ENCODE measurements around the gene KRT13.
A peak's percentile ranks its signal among the peaks of the same experiment; 100 is the strongest.

The KRT13 gene

GRCh38 chr17:41536741-41537613 is 31.6 kb upstream of the KRT13 start:
- Histone ChIP-seq H3K4me1 (ENCODE audit: control insufficient read depth, insufficient read depth, low read length) (peaks cover 8% of the 10 kb centered on the region), H3K27me3 (ENCODE audit: control insufficient read depth, insufficient read depth, low read length) (no peaks in the 10 kb centered on the region), H3K36me3 (ENCODE audit: control insufficient read depth, insufficient read depth, low read length) (no peaks in the 10 kb centered on the region), H3K9me3 (ENCODE audit: control insufficient read depth, insufficient read depth, low read length) (no peaks in the 10 kb centered on the region), H3K4me3 (ENCODE audit: low read depth, low read length) (no peak overlapping the region), H3K9ac (ENCODE audit: low read depth, low read length) (no peak overlapping the region)

DNA sequence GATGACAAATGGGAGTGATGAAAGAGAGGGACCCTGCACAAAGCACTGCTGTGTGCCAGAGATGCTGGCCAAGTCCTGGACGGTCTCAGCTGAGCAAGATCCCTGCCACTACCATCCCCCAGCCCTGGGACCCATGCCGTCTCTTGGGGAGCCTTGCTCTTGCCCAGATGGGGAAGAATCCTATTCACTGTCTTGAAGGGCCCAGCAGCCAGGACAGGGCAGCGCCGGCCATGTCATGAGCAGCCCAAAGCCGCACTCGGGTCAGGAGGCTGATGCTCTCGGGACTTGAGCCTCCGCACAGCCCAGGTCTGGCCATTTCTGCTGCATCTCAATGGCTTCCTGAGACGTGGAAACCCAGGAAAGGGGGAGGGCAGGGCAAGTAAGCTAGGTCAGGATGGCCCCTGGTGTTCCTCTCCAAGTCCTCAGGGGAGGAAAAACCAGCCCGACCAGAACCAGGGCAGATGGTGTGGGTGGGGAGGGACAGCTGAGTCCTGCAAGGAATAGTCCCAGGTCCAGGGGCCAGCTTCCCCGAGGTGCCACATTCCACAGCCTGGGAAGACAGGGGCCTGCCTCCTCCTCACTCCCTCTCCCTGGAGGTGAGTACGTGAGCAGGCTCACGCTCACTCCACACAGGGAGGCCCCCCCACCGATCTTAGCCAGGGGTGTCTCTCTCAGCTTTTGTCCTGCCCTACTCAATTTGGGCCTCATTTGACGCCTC is 30.5 kb upstream of the KRT13 start:
- H3K9ac ChIP-seq (ENCODE audit: low read depth, low read length) = no peak overlapping the region
- peaks cover 8% of the 10 kb centered on the region for H3K4me1 ChIP-seq (ENCODE audit: control insufficient read depth, insufficient read depth, low read length)
- no peak overlapping the region for H3K4me3 ChIP-seq (ENCODE audit: low read depth, low read length)
- H3K27me3 ChIP-seq (ENCODE audit: control insufficient read depth, insufficient read depth, low read length) = peaks cover 2% of the 10 kb centered on the region
- H3K9me3 ChIP-seq (ENCODE audit: control insufficient read depth, insufficient read depth, low read length) = no peaks in the 10 kb centered on the region
- no peaks in the 10 kb centered on the region for H3K36me3 ChIP-seq (ENCODE audit: control insufficient read depth, insufficient read depth, low read length)

DNA sequence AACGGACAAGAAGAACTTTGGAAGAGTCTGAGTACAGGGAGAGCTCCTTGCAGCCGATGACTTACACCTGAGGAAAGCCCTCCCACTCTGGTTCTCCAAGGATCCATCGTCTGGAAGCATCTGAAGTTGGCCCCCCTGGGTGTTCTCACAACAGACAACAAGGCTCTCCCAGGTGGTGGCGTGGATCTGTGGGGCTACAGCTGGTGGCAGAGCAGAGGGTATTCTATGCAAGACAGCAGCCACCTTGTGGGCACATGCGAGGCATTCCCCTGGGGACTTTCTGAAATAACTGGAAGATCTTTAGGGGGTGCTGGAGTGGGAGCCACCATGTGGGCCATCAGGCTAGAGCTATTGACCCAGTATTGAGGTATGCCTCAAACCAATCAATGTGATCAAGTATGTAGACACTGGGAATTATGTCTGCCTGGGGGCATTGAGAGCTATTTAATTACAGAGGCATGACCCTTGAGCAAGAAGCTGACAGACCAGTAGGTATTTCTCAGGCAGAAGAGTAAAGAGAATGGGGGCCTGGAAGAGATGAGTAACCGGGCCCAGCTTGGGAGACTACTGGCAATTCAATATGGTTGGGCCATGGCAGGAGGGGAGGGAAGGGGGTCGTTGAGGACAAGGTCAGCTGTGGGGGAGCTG is 29.6 kb upstream of the KRT13 start:
- H3K36me3 ChIP-seq (ENCODE audit: control insufficient read depth, insufficient read depth, low read length) = no peaks in the 10 kb centered on the region
- no peak overlapping the region for H3K4me3 ChIP-seq (ENCODE audit: low read depth, low read length)
- H3K9me3 ChIP-seq (ENCODE audit: control insufficient read depth, insufficient read depth, low read length) = no peaks in the 10 kb centered on the region
- H3K27me3 ChIP-seq (ENCODE audit: control insufficient read depth, insufficient read depth, low read length) = peaks cover 2% of the 10 kb centered on the region
- peaks cover 8% of the 10 kb centered on the region for H3K4me1 ChIP-seq (ENCODE audit: control insufficient read depth, insufficient read depth, low read length)
- no peak overlapping the region for H3K9ac ChIP-seq (ENCODE audit: low read depth, low read length)

DNA sequence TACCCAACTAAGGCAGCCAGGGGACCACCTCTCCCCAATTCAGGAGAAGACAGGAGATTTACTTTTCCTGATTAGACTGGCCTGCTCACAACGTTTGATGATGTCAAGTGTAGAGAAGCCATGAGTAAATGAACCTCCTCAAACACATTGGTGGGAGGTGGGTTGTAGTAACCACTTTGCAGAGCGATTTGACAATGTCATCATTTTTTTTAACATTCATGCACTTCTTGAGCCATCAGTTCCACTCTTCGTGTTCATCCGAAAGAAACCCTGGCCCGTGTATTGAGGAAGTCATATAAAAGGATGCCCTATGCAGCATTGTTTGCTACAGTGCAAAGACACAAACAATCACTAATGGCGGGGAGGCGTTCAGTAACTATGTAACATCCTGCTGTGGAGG is 28.2 kb upstream of the KRT13 start:
- H3K9ac ChIP-seq (ENCODE audit: low read depth, low read length) = no peak overlapping the region
- no peaks in the 10 kb centered on the region for H3K9me3 ChIP-seq (ENCODE audit: control insufficient read depth, insufficient read depth, low read length)
- peaks cover 7% of the 10 kb centered on the region for H3K4me1 ChIP-seq (ENCODE audit: control insufficient read depth, insufficient read depth, low read length)
- no peaks in the 10 kb centered on the region for H3K36me3 ChIP-seq (ENCODE audit: control insufficient read depth, insufficient read depth, low read length)
- no peak overlapping the region for H3K4me3 ChIP-seq (ENCODE audit: low read depth, low read length)
- H3K27me3 ChIP-seq (ENCODE audit: control insufficient read depth, insufficient read depth, low read length) = peaks cover 2% of the 10 kb centered on the region

DNA sequence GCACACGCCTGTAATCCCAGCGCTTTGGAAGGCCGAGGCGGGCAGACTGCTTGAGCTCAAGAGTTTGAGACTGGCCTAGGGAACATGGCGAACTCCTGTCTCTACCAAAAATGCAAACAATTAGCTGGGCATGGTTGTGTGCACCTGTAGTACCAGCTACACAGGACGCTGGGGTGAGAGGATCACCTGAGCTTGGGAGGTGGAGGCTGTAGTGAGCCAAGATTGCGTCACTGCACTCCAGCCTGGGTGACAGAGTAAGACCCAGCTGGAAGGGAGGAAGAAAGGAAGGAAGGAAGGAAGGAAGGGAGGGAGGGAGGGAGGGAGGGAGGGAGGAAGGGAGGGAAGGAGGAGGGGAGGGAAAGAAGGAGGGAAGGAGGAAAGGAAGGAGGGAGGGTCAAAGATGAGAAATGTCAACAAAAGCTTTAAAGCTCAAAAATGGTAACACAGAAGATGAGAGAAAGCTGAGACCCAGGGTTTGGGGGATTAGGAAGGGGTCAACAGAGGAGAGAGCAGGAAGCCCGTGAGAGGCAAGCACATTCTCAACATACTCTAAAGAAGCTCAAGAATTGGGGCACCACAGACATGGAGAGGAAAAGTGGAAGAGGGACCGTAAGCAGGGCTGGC is 27.6 kb upstream of the KRT13 start:
- H3K4me3 ChIP-seq (ENCODE audit: low read depth, low read length) = no peak overlapping the region
- H3K9ac ChIP-seq (ENCODE audit: low read depth, low read length) = no peak overlapping the region
- H3K9me3 ChIP-seq (ENCODE audit: control insufficient read depth, insufficient read depth, low read length) = no peaks in the 10 kb centered on the region
- peaks cover 7% of the 10 kb centered on the region for H3K4me1 ChIP-seq (ENCODE audit: control insufficient read depth, insufficient read depth, low read length)
- H3K27me3 ChIP-seq (ENCODE audit: control insufficient read depth, insufficient read depth, low read length) = peaks cover 2% of the 10 kb centered on the region
- H3K36me3 ChIP-seq (ENCODE audit: control insufficient read depth, insufficient read depth, low read length) = no peaks in the 10 kb centered on the region

DNA sequence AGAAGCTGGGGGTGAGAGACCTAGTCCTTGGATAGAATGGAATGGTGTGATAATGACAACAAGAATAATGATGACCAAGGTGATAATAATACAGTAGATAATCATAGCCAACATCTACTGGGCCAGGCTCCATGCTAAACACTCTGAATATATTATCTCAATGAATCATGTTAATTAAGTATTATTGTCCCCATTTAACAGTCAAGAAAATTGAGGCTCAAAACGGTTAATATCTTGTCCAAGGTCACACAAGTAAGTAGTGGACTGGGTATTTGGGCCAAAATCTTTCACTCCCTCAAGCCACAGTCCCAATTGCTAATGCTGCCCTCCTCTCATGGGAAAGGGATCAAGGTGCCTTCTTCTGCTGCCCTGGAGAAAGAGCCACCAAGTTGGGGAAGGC is 26.6 kb upstream of the KRT13 start:
- Histone ChIP-seq H3K36me3 (ENCODE audit: control insufficient read depth, insufficient read depth, low read length) (no peaks in the 10 kb centered on the region), H3K4me3 (ENCODE audit: low read depth, low read length) (no peak overlapping the region), H3K27me3 (ENCODE audit: control insufficient read depth, insufficient read depth, low read length) (peaks cover 2% of the 10 kb centered on the region), H3K4me1 (ENCODE audit: control insufficient read depth, insufficient read depth, low read length) (peaks cover 7% of the 10 kb centered on the region), H3K9me3 (ENCODE audit: control insufficient read depth, insufficient read depth, low read length) (no peaks in the 10 kb centered on the region), H3K9ac (ENCODE audit: low read depth, low read length) (no peak overlapping the region)

GRCh38 chr17:41530062-41531048 is 24.9 kb upstream of the KRT13 start:
- Histone ChIP-seq H3K9me3 (ENCODE audit: control insufficient read depth, insufficient read depth, low read length) (no peaks in the 10 kb centered on the region), H3K36me3 (ENCODE audit: control insufficient read depth, insufficient read depth, low read length) (no peaks in the 10 kb centered on the region), H3K4me1 (ENCODE audit: control insufficient read depth, insufficient read depth, low read length) (peaks cover 7% of the 10 kb centered on the region), H3K9ac (ENCODE audit: low read depth, low read length) (no peak overlapping the region), H3K27me3 (ENCODE audit: control insufficient read depth, insufficient read depth, low read length) (peaks cover 2% of the 10 kb centered on the region), H3K4me3 (ENCODE audit: low read depth, low read length) (no peak overlapping the region)

DNA sequence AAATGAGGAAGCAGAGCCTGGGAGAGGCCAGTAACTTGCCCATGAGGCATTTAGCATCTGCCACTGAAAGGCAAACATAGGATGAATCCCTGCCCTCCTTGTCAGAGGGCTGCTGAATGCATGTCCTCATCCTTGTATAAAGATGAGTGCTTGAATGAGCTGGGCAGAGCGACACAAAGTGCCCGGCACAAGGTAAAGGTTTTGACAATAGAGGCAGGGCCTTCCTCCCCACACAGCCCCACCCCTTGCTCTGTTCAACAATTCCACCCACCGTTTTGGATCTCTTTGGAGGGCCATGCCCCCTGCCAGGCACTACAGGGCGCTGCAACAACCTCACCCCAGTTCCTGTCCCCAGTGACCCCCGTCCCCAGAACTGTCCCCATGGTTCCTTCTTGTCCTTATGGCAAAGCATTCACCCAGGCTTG is 24.1 kb upstream of the KRT13 start:
- Histone ChIP-seq H3K36me3 (ENCODE audit: control insufficient read depth, insufficient read depth, low read length) (peaks cover 8% of the 10 kb centered on the region), H3K9ac (ENCODE audit: low read depth, low read length) (no peak overlapping the region), H3K4me1 (ENCODE audit: control insufficient read depth, insufficient read depth, low read length) (peaks cover 7% of the 10 kb centered on the region), H3K27me3 (ENCODE audit: control insufficient read depth, insufficient read depth, low read length) (peaks cover 2% of the 10 kb centered on the region), H3K4me3 (ENCODE audit: low read depth, low read length) (no peak overlapping the region), H3K9me3 (ENCODE audit: control insufficient read depth, insufficient read depth, low read length) (no peaks in the 10 kb centered on the region)

- H3K4me3 ChIP-seq (ENCODE audit: low read depth, low read length) = no peak overlapping the region
- no peaks in the 10 kb centered on the region for H3K9me3 ChIP-seq (ENCODE audit: control insufficient read depth, insufficient read depth, low read length)
- H3K36me3 ChIP-seq (ENCODE audit: control insufficient read depth, insufficient read depth, low read length) = peaks cover 13% of the 10 kb centered on the region
- peaks cover 2% of the 10 kb centered on the region for H3K27me3 ChIP-seq (ENCODE audit: control insufficient read depth, insufficient read depth, low read length)
- H3K9ac ChIP-seq (ENCODE audit: low read depth, low read length) = no peak overlapping the region
- H3K4me1 ChIP-seq (ENCODE audit: control insufficient read depth, insufficient read depth, low read length) = peaks cover 7% of the 10 kb centered on the region
Observed at GRCh38 chr17:41528959-41529353, 23.5 kb upstream of the KRT13 start.

DNA sequence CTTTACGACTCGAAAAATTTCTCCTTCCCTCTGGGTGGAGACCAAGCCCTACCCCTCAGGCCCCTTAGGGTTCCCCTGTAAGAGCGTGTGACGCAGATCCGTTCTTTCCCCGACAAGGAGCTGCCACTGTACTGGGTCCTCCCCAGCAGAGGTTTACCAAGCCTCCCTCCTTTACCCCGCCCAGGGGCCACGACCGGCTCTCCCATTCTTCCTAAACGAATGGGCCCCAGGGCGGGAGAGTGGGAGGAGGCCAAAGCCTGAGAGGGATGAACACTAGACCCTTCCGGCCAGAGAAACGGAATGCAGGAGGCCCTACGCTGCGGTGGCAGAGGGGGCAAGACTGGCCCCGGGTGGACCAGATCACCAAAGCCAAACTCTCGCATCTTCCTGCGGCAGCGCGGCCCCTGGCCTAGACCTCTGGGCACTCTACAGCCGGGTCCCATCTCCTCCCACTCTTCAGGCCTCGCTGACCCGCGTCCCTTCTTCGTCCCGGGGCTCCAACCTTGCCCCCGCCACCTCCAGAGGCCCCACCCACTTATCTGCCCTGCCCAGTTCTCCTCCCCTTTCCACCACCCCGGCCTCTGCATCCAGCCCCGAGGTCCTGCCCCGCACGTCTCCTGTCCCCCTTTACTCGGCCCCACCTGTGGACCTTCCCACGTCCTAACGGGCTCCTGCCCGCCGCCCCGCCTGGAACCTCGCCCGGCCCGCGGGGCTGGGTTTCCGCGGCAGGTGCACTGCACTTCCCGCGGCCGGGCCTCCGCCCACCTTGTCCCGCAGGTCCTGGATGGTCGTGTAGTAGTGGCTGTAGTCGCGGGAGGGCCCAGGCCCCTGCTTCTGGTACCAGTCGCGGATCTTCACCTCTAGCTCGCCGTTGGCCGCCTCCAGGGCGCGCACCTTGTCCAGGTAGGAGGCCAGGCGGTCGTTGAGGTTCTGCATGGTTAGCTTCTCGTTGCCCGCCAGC is 21.9 kb upstream of the KRT13 start:
- H3K9me3 ChIP-seq (ENCODE audit: control insufficient read depth, insufficient read depth, low read length) = no peaks in the 10 kb centered on the region
- peaks cover 2% of the 10 kb centered on the region for H3K27me3 ChIP-seq (ENCODE audit: control insufficient read depth, insufficient read depth, low read length)
- peaks cover 20% of the 10 kb centered on the region for H3K36me3 ChIP-seq (ENCODE audit: control insufficient read depth, insufficient read depth, low read length)
- peak overlapping the region; percentile 85 for H3K4me3 ChIP-seq (ENCODE audit: low read depth, low read length)
- peak overlapping the region; percentile 88 for H3K9ac ChIP-seq (ENCODE audit: low read depth, low read length)
- H3K4me1 ChIP-seq (ENCODE audit: control insufficient read depth, insufficient read depth, low read length) = peaks cover 7% of the 10 kb centered on the region

Measured in iPS-15b (cell line).